ENCODE data around the gene CD69.
"Not testable (repeated sequence)": the region's sequence is repeated elsewhere in the genome, so short reads cannot be mapped to it uniquely, and the experiment has no call there.

CD69 gene

DNA sequence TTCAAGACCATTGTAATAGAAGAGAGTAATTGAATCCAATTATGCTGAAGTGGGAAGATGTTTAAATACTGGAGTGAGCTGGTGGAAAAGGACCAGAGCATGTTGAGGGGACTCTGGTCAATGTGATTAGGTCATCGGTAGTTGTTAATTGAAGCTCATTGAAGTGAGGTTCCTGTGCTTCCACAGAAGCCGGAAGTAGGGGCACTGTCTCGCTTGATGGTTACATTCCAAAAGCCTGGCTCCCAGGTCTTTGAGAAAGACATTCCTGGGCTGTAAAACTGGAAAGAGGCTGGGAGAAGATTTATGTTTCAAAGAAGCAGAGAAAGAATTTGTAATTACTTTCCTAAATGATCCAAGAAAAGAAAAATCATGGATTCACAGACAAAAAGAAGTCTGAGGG lies 15.5 kb downstream of the CD69 start:
- no peak for DNase-seq

GRCh38 chr12:9742661-9743060 lies 18.0 kb downstream of the CD69 start:
- no peak for DNase-seq

- DNase-seq = no peak
Measured at GRCh38 chr12:9741726-9742125, 19.0 kb downstream of the CD69 start.

GRCh38 chr12:9740106-9740750 lies 20.5 kb downstream of the CD69 start:
- DNase-seq = no peak

- not testable (repeated sequence) for DNase-seq
Measured at GRCh38 chr12:9739404-9740105, 21.1 kb downstream of the CD69 start.

DNA sequence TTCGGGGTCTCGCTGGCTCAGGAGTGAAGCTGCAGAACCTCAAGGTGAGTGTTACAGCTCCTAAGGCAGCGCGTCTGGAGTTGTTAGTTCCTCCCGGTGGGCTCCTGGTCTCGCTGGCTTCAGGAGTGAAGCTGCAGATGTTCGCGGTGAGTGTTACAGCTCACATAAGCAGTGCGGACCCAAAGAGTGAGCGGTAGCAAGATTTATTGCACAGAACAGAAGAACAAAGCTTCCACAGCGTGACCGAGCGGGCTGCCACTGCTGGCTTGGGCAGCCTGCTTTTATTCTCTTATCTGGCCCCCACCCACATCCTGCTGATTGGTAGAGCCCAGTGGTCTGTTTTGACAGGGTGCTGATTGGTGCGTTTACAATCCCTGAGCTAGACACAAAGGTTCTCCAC lies 21.8 kb downstream of the CD69 start:
- DNase-seq = not testable (repeated sequence)

- no peak for DNase-seq
Measured at GRCh38 chr12:9736936-9737705, 23.6 kb downstream of the CD69 start.

DNA sequence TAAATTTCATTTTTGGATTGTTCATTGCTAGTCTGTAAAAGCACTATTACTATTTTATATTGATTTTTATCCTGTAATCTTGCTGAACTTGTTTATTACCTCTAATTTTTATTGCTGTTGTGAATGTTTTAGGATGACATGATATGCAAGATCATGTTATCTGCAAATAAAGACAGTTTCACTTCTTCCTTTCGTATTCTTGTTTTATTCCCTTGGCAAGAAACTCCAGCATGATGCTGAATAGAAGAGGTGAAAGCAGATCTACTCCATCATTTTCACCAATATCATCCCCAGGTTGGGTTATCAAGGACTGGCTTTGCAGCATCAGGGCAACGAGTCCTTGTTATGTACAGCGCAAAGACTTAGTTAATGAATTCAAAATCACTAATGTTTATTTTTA lies 25.1 kb downstream of the CD69 start:
- DNase-seq = no peak

DNA sequence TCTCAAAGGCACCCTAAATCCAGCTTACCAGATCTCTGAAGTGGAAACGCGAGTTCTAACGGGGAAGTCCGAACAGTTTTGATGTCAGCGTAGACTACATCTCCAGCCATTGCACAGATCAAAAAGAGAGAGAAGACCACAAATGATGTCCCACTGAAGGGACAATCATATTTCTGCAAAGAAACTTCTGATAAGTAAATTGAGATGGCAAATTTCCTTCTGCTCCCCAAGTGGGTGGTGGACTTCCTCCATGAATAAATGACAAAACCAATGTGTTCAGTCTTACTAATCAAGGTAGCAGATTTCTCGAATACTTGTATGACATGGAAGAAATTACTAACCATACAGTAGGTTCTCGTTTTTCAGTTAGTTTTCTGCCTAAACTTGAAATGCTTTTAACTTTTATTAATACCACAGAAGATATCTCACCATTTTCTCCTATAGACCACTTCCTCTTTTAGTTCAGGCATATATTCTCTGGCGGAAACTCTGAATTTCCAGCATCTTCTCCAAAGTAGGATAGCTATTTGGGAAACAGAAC lies 27.7 kb downstream of the CD69 start, which contains the start of gene CLECL1:
CLECL1 (minus strand) TSS at position 177 of the 541 bp plus-strand sequence.
- DNase-seq = no peak

DNA sequence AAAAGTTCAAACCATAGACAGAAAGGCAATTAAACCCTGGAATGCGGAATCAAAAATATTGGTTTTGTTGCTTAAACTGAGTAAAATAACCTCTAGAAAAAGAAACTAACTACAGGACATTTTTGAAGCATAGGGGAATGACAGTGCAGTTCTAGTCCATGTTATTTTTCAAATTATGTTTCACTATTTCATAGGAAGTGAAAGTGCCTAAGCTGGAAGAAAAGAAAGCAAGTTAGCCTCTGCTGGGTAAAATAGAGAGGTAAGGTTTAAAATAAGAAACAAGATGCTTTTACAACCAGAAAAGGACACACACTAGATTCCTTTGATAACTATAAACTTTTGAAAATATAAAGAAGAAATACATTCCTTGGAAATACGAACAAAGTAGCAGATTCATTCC lies 28.9 kb downstream of the CD69 start:
- DNase-seq = no peak

- no peak for DNase-seq
Measured at GRCh38 chr12:9731393-9731792, 29.3 kb downstream of the CD69 start.

GRCh38 chr12:9730591-9730990 lies 30.1 kb downstream of the CD69 start:
- no peak for DNase-seq

DNA sequence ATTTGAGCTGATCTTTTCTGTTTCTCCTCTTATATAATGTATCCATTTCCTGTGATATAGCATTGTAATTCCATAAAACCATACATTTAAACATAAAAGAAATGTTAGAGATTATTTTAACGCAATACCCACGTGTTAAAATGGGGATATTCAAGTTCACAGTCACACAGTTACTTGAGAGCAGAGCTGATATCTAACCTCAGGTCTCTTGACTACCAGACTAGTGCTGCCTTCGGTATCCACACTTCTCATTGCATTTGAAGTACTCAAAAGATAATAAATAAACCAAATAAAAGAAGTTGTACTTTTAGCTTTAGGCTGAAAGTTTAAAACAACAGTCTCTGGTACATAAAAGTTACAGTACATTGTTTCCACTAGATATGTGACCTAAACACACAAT lies 30.7 kb downstream of the CD69 start:
- DNase-seq = no peak

- no peak for DNase-seq
Measured at GRCh38 chr12:9729082-9729481, 31.6 kb downstream of the CD69 start.

DNA sequence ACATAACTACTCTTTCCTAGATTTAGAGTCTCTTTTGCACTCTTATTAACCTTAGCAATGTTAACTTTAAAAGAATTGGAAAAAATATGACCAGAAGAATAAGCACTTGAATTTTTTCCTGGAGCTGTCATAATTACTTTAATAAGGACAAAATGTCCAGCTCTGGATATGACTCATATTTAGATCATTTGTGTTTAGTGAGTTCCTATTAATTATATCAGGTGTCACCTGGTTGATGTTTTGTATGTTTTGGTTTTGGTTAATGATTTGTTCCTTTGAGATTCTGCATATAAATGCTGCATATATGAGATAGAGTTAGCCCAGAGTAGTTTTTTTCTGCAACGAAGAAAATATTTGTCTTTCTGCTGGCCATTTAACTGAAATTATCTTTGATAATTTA lies 32.9 kb downstream of the CD69 start:
- DNase-seq = no peak

- no peak for DNase-seq
Measured at GRCh38 chr12:9725213-9725870, 35.4 kb downstream of the CD69 start.

- no peak for DNase-seq
Measured at GRCh38 chr12:9724023-9724422, 36.7 kb downstream of the CD69 start.

- no peak for DNase-seq
Measured at GRCh38 chr12:9721394-9722092, 39.2 kb downstream of the CD69 start.

- DNase-seq = no peak
Measured at GRCh38 chr12:9719790-9720189, 40.9 kb downstream of the CD69 start.

- DNase-seq = no peak
Measured at GRCh38 chr12:9718968-9719367, 41.7 kb downstream of the CD69 start.

DNA sequence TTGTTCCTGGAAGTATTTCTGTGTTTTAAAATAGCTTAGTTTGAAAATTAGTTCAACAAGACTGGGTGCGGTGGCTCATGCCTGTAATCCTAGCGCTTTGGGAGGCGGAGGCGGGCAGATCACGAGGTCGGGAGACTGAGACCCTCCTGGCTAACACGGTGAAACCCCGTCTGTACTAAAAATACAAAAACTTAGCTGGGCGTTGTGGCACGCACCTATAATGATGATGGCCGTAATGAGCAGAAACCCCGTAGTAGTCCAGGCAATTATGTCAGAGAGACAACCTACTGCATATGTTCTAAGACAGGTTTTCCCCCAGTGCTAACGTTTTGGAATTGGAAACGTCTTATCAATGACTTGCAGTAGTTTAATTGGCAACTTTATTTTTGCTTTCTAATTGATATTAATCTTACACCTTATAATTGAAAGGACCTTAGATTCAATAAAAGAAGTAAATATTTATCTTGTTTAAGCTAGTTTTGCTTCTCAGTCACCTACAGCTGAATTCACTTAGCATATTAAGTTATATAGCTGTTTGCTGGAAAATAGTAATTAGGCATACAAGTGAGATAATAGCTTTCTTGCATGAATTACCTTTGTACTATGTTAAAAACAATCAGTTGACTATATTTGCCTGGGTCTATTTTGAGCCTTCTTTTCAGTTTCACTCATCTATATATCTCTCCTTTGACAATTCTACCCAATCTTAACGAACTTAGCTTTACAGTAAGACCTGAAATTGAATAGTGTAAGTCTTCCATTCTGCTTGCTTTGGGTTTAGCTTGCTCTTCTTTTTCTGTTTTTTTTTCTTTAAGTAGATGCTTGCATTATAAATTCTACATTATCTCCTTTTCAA lies 43.4 kb downstream of the CD69 start:
- DNase-seq = no peak

All from NCI-H2171 treated with DMSO at 0.1 percent for 48 hours (cell line).